K562 (cell line): Measurements from ENCODE around the gene TRAF1.

Source experiments
- CTCF ChIP-seq, 3 experiments: IDR thresholded peaks in 2 of 3; conservative IDR thresholded peaks in 1 of 3; 2 replicates each; pipeline ENCODE4 v1.5.1; 2011 to 2012; ENCODE audit warnings: low read length in 3 of 3, mild to moderate bottlenecking in 3 of 3, control low read depth in 2 of 3, improper control_type of control experiment in 1 of 3, inconsistent platforms in 1 of 3, low read depth in 1 of 3, mixed read lengths in 1 of 3, moderate library complexity in 1 of 3; ENCODE audit not compliant: insufficient read depth in 2 of 3
- DACH1 ChIP-seq: fragments of 450-650 bp; IDR thresholded peaks from 2 replicates; pipeline ENCODE4 v1.6.1; 2018; ENCODE audit not compliant: partially characterized antibody
- MAX ChIP-seq: sonication (generic); formaldehyde crosslinking; IDR thresholded peaks from 2 replicates; pipeline ENCODE4 v1.9.0; 2022; ENCODE audit warnings: mild to moderate bottlenecking, missing genetic modification reagents
- MXD1 ChIP-seq: fragments of 250-450 bp; sonication (Bioruptor Pico); IDR thresholded peaks from 2 replicates; pipeline ENCODE4 v1.8.0; 2021; ENCODE audit warnings: borderline replicate concordance, mild to moderate bottlenecking, moderate library complexity; ENCODE audit not compliant: poor library complexity, severe bottlenecking
- MXI1 ChIP-seq: IDR thresholded peaks from 2 replicates; pipeline ENCODE4 v1.6.1; 2011; ENCODE audit warnings: low read depth, mild to moderate bottlenecking, improper control_type of control experiment, low read length
- POLR2A ChIP-seq: fragments of 450-650 bp; conservative IDR thresholded peaks from 2 replicates; pipeline ENCODE4 v1.6.1; 2016
- SETDB1 ChIP-seq: IDR thresholded peaks from one replicate; pipeline ENCODE4 v1.6.1; 2012; ENCODE audit warnings: low read length, control low read depth, inconsistent platforms
- TEAD4 ChIP-seq, 2 experiments: sonication (generic) in 1 of 2; formaldehyde crosslinking in 1 of 2; IDR thresholded peaks; 2 replicates each; pipeline versions ENCODE4 v1.6.1 to v1.8.0; 2012 to 2022; ENCODE audit warnings: borderline replicate concordance in 1 of 2, inconsistent platforms in 1 of 2, low read length in 1 of 2, mild to moderate bottlenecking in 1 of 2, missing genetic modification reagents in 1 of 2
- TRIM28 ChIP-seq: fragments of 450-650 bp; IDR thresholded peaks from 2 replicates; pipeline ENCODE4 v1.6.1; 2017
- ZBTB12 ChIP-seq: fragments of 250-450 bp; sonication (Bioruptor Pico); IDR thresholded peaks from 2 replicates; pipeline ENCODE4 v1.4.0; 2020
- ZBTB26 ChIP-seq: fragments of 450-650 bp; formaldehyde crosslinking; IDR thresholded peaks from 2 replicates; pipeline ENCODE4 v1.4.0; 2022; ENCODE audit warnings: missing genetic modification characterization
- ZNF232 ChIP-seq: sonication (generic); formaldehyde crosslinking; IDR thresholded peaks from 2 replicates; pipeline ENCODE4 v1.8.0; 2022; ENCODE audit warnings: mild to moderate bottlenecking, missing genetic modification reagents

GRCh38 chr9:120910643-120911042 lies 16.0 kb downstream of the TRAF1 start:
- TF ChIP-seq CTCF (IDR thresholded peaks at IDR 0.05 in 2 of 3, conservative IDR thresholded peaks at IDR 0.05 in 1 of 3; ENCODE audit: insufficient read depth in 2 of 3, low read depth in 1 of 3, low read length in 3 of 3) (no peak), ZBTB26 (CRISPR knock-in tag) (no peak), MAX (CRISPR knock-in tag) (no peak), ZNF232 (CRISPR knock-in tag) (no peak), TEAD4 (IDR thresholded peaks at IDR 0.05; ENCODE audit: low read length) (no peak), TEAD4 (CRISPR knock-in tag; IDR thresholded peaks at IDR 0.05; ENCODE audit: borderline replicate concordance) (no peak), DACH1 (no peak), TRIM28 (no peak), SETDB1 (no peak), ZBTB12 (CRISPR knock-in tag) (no peak), MXI1 (no peak), MXD1 (CRISPR knock-in tag) (no peak), POLR2A (no peak)
